AG20443 (cell line): Measurements from ENCODE around the gene MCF2L2.

Source experiments
- DNase-seq: peaks from one replicate; pipeline ENCODE4 v3.0.0; 2012; ENCODE audit warnings: low spot score, mixed read lengths

MCF2L2 gene

GRCh38 chr3:183265834-183266417 is 162.5 kb downstream of the MCF2L2 start:
- DNase-seq = no peak

DNA sequence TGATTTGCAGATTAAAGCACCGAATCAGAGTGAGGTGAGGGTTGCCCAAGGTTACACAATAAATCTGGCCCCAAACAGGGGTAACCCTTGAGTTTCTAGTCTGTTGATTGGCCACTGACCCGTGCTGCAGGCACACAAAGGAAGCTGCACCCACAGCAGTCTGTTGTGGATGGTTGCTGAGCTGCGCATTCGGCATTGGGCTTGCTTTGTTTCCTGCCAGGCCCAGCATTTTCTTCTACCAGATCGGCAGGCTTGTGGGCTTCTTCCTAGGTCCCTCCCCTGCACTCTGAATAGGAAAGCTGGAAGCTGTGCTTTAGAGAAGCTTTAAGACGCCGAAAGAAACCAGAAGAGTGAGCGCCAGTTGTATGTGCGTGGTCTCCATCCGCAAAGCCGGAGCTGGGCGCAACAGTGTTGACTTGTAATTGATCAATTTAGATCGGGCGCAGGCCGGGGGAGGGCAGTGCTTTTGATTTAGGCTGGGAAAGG is 163.2 kb downstream of the MCF2L2 start:
- DNase-seq = no peak

DNA sequence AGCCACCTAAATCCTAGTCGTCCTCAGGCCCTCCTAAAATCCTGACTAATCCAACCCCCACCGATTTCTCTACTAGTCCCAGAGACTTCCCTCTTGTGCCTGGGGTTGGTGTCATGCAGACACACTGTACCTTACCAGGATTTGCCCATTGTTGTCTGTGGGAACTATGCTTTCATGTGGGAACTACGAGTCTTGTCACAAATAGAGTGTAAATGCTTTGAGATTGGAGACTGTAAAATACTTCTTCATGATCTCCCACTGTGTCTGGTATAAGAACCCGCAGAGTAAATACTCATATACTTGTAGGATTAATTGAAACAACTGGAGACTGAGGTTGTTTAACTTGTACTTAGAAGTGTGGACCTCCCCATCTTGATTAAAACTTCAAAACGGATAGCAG is 164.2 kb downstream of the MCF2L2 start:
- no peak for DNase-seq

DNA sequence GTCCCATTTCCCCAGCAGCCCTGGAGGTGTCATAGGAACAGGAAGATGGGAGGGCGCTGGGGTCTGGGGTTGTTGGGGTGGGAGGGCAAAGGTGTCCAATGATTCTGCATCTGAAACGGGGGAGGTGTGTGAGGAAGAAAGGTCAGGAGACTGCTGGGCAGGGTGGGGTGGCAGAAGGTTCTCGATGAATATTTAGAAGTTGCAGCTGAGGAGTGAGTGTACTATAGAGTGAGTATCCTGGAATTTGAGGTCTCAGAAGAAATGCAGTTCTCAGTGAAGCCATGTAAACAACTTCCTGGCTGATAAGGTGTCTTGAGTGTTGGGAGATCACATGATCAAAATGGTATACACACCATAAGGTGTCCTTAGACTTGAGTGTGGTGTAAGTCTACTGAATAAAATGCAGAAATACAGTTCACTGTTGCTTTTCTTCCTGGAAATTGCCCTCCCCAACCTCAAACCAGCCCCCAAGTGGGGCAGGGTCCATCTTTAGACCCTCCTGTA is 165.5 kb downstream of the MCF2L2 start:
- DNase-seq = no peak

DNA sequence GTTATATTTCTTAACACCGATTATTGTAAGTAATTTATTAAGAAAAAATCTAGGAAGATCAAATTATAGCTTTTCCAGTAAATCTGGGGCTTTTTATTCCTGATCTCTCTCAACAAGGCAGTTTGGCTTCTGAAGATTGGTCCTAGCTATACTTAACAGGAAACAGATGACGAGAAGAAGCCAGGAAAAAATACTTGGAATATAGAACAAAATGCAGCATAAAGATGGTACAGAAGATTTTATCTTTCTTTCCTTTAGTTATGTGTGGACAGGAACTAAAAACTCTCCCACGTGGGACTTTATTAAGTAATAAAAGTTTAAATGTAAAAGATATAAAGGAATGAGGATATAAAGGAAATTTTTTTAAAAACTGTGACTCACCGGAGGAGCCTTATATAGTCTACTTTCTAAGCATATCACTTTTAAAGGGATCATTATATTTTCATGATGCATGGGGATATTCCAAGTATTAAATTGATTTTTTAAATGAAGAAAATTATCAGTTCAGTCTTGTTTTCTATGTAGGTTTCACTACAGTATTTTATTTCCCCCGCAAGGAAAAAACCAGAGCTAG is 167.2 kb downstream of the MCF2L2 start:
- DNase-seq = no peak

GRCh38 chr3:183260167-183260904 is 168.1 kb downstream of the MCF2L2 start:
- DNase-seq = no peak

- DNase-seq = no peak
These were observed 168.8 kb downstream of the MCF2L2 start for GRCh38 chr3:183259621-183260020.

DNA sequence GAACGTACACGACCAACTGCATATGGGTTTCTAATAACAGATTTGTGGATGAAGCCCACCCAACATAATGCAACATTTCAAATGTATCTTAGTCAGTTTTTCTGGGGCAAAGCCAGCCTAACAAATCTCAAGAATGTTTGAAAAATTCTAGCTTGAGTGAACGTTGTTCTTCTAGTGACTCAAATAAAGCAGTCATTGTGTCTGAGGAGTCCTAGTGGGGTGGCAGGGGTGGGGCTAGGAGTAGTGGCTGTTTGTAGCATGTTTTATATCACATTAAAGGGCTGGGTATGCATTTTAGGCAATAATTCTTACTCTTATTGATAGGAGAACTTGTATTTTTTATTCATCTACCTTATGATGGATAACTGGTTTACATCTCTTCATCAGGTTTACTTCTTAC is 169.3 kb downstream of the MCF2L2 start:
- DNase-seq = no peak

GRCh38 chr3:183255348-183255730 is 173.1 kb downstream of the MCF2L2 start:
- DNase-seq = no peak

GRCh38 chr3:183254487-183255347 is 173.7 kb downstream of the MCF2L2 start:
- DNase-seq = no peak

DNA sequence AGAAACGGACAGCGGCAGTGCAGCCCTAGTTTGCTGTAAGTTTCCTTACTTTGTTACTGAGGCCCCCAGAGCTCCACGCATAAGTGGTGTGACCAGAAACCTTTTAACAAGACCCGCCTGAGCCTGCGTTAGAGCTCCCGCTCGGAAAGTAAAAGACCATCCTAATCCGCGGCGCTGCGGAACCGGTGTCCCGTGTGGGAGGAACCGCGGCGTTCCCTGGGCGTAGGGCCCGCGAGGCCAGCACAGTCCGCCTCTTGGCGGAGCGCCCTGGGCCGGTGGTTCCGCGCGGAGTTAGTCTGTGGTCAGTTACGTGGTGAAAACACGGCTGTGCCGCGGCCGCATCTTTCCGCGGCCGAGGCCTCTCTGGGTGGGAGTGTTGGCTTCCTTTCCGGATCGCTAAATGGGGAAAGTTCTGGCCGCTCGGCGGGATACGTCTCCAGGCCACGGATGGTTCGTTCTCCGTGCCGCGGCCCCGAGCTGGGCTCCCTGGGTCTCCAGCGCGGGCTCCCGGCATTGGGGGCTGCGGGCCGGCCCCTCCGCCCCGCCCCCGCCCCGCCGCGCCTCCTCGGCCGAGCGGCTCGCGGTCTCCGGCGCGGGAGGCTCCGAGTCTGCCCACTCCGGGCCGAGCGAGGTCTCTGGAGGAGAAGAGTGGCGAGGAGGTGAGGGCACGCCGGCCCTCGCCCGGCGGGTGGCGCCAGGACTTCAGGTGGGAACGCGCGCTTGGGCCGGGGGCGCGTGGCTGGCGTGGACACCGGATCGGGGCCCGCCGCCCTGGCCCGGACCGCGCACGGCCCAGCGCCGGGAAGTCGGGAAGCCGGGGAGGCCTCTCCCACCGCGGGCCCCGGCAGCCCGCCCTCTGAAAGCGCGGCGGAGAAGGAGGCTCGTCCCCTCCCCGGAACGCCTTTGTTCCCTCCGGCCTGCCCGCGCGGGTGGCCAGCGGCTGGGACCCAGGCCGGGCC is 174.6 kb downstream of the MCF2L2 start:
- peak; percentile 53 for DNase-seq

GRCh38 chr3:183252973-183253527 is 175.4 kb downstream of the MCF2L2 start, which contains the start of gene B3GNT5:
Gene B3GNT5, plus strand, starts transcription at chr3:183253253. Its CDS starts 16,546 bp downstream, at chr3:183269799.
- peak; percentile 25 for DNase-seq

DNA sequence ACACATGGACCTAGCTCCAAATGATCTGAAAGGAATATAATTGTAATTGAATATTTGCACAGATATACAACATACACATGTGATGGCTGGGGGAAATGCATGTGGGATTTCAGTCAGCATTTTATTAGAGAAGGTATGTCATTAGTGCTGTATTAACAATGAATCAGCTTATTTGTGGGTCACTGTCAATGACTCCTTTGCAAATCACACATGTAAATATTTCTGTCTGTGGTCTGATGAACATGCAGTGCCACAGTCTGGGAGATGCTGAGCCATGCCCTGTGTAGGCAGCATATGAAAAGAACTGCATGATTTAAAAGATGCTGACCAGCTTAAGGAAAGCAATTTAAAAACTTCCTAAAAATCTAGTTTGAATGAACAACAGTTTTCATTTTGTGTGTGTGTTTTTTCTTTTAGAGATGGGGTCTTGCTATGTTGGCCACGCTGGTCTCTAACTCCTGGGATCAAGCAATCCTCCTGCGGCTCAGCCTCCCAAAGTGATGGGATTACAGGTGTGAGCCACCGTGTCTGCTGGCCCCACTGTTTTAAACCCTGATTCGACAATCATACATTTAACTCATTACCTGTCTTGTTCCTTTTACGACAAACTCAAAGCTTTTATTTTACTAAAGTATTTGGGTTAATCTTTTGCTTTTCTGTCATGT is 176.2 kb downstream of the MCF2L2 start:
- no peak for DNase-seq

GRCh38 chr3:183249006-183249718 is 179.3 kb downstream of the MCF2L2 start:
- DNase-seq = no peak

DNA sequence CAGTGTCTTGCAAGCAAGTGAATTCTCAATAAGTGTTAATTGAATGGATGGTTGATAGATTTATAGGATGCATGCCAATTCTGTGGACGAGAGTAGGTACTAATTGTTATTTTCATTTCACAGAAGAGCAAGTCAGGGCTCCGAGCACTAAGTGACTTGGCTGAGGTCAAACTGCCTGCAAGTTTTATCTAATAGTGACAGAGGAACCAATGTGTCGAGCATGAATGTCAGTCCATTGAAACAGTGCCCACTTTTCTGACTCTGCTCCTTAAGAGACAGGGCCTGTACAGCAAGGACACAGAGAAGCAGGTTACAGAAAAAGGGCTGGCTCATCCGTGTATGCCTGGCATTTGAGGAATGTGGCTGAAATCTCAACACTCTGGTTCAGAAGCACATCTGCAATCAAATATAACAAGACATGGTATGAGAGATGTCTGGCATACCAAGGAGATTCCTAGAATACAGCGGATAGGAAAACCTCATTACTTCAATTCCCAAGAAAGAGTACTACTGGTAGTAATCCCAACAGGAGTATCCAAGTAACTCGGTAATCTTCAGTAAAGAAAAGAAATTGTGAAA is 181.3 kb downstream of the MCF2L2 start:
- no peak for DNase-seq

- DNase-seq = no peak
These were observed 183.4 kb downstream of the MCF2L2 start for GRCh38 chr3:183244981-183245476.

GRCh38 chr3:183244219-183244618 is 184.2 kb downstream of the MCF2L2 start:
- no peak for DNase-seq

GRCh38 chr3:183242431-183242830 is 186.0 kb downstream of the MCF2L2 start:
- DNase-seq = no peak

DNA sequence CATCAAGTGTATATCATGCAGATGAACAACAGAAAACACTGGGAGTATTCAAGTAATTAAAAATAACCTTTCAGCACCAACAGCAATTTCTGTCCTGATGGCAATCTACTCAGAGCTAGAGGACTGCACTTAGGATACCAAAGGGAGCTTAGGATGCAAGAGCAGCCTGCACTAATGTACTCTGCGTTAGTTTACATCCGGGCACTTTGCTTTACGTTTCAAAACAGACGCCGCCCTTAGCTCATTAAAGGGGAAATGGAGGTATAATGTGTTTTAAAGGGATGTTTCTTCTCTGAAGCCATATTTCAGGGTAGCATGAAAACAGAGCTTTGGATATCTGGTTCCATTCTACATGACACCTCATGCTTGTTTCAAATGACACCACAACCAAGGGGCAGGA is 189.4 kb downstream of the MCF2L2 start:
- DNase-seq = no peak
